Right lobe of liver (tissue), 6 donors: Measurements from ENCODE around the gene SMC1B. TPM values are rescaled to one million over a fixed set of nuclear protein-coding genes. Genes with fewer than 3 reads are reported as not detected.

Experiments used
- ATAC-seq, 4 donors: fragments of 200-7000 bp; cut with Tn5 transposase; one replicate each; pipeline ENCODE4 v1.9.1; 2020; ENCODE audit warnings: mild to moderate bottlenecking in 4 of 4, moderate library complexity in 4 of 4
- DNase-seq, 3 donors: peaks; one replicate each; pipeline ENCODE4 v3.0.0-alpha.2; 2020
- H3K27ac ChIP-seq, 3 donors: fragments of 200-600 bp; one replicate each; pipeline ENCODE4 v1.8.0; 2022
- H3K27me3 ChIP-seq, 2 donors: fragments of 200-600 bp; one replicate each; pipeline ENCODE4 v1.8.0; 2022
- H3K36me3 ChIP-seq, 4 donors: fragments of 200-600 bp; sonication (generic) in 1 of 4; one replicate each; pipeline versions ENCODE4 v1.5.1 to v1.8.0; 2017 to 2022; ENCODE audit warnings: control low read depth in 1 of 4
- H3K4me1 ChIP-seq, 4 donors: fragments of 200-600 bp; sonication (generic) in 1 of 4; one replicate each; pipeline versions ENCODE4 v1.5.1 to v1.8.0; 2017 to 2022; ENCODE audit warnings: control low read depth in 1 of 4
- H3K4me3 ChIP-seq, 3 donors: fragments of 200-600 bp; one replicate each; pipeline ENCODE4 v1.8.0; 2022
- H3K9me3 ChIP-seq, 4 donors: fragments of 200-600 bp; sonication (generic) in 1 of 4; one replicate each; pipeline versions ENCODE4 v1.5.1 to v1.8.0; 2017 to 2022; ENCODE audit warnings: control low read depth in 1 of 4
- POLR2A ChIP-seq: fragments of 450-650 bp; IDR thresholded peaks from one replicate; pipeline ENCODE4 v1.6.1; 2017; ENCODE audit warnings: antibody characterized with exemption, mild to moderate bottlenecking
- WGBS: methylation state at CpG from one replicate; pipeline ENCODE4 v1.1.6; 2018; ENCODE audit warnings: low coverage, low lambda C conversion rate; ENCODE audit not compliant: insufficient coverage; ENCODE audit errors: missing lambda C conversion rate; 5-methylcytosine and 5-hydroxymethylcytosine counted together
- intact Hi-C, 2 donors: fragments of 100-400 bp; cut with DNase I; formaldehyde crosslinking; loops; one replicate each; pipeline versions ENCODE4 v1.11.2 to v1.14.1; 2022
- total RNA-seq, 6 experiments: library from RNA; depleted of rRNA in 2 of 6; stranded (reverse); fragments of >200 nt in 2 of 6; fragmentation: NEBNext Ultra II Directional in 3 of 6; extraction: Animal tissue kit (Norgen Biotek cat#: 25700) in 3 of 6; gene quantifications; one replicate each; pipeline versions ENCODE4 v1.1.0 to v1.2.4, GENCODE V29; 2016 to 2023
- TF ChIP-seq, protein P1 (sequence below), 4 donors: fragments of 200-600 bp in 3 of 4; fragments of 450-650 bp in 1 of 4; IDR thresholded peaks; one replicate each; pipeline versions ENCODE4 v1.5.1 to v1.8.0; 2016 to 2022; ENCODE audit warnings: antibody characterized with exemption in 4 of 4, mild to moderate bottlenecking in 2 of 4
- donor health status: DM: no; HTN: yes; CAD: no.
- donor health status: DM: no; HTN: no; CAD: no.
- donor health status: DM: no; HTN: no; CAD: no.
- donor health status: DM: no; HTN: yes; CAD: no.
- donor health status: DM: no; HTN: yes; CAD: no.

Gene SMC1B
- total RNA-seq, 6 experiments from 2014 or later = not detected

DNA sequence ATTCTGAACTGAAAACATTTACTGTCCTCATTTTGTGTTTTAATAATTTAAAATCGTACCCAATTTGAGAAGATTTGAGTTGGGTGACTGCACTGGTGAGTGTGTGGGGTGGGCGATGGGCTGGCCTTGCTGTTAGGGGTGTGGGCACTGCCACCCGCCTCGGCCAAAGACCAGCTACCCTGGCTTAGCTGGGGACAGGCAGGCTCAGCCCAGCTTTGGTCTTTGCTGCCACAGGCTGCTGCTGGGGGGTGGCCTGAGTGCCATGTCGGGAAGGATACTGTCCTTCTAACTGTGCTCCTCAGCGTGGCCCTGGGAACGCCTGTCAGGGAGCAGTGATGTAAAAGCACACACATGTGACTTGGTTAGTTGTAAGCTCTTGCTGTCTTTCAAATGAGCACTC, 81.4 kb downstream of the SMC1B start:
- Histone ChIP-seq H3K4me3 (no peak overlapping the region), H3K9me3 (no peaks in the 10 kb centered on the region), H3K36me3 (peaks cover 0 to 17% (median 0%) of the 10 kb centered on the region in 4 donors), H3K4me1 (peaks cover 0 to 42% (median 12%) of the 10 kb centered on the region in 4 donors), H3K27me3 (no peaks in the 10 kb centered on the region), H3K27ac (no peak overlapping the region)
- intact Hi-C loops = no loop called here
- TF ChIP-seq POLR2A = no peak
- TF ChIP-seq, protein P1, sequence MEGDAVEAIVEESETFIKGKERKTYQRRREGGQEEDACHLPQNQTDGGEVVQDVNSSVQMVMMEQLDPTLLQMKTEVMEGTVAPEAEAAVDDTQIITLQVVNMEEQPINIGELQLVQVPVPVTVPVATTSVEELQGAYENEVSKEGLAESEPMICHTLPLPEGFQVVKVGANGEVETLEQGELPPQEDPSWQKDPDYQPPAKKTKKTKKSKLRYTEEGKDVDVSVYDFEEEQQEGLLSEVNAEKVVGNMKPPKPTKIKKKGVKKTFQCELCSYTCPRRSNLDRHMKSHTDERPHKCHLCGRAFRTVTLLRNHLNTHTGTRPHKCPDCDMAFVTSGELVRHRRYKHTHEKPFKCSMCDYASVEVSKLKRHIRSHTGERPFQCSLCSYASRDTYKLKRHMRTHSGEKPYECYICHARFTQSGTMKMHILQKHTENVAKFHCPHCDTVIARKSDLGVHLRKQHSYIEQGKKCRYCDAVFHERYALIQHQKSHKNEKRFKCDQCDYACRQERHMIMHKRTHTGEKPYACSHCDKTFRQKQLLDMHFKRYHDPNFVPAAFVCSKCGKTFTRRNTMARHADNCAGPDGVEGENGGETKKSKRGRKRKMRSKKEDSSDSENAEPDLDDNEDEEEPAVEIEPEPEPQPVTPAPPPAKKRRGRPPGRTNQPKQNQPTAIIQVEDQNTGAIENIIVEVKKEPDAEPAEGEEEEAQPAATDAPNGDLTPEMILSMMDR (IDR thresholded peaks at IDR 0.05) = no peak
- DNase-seq (no peak), ATAC-seq (no peak)
- WGBS = 90% methylated on average over 4 of the region's 7 CpGs

DNA sequence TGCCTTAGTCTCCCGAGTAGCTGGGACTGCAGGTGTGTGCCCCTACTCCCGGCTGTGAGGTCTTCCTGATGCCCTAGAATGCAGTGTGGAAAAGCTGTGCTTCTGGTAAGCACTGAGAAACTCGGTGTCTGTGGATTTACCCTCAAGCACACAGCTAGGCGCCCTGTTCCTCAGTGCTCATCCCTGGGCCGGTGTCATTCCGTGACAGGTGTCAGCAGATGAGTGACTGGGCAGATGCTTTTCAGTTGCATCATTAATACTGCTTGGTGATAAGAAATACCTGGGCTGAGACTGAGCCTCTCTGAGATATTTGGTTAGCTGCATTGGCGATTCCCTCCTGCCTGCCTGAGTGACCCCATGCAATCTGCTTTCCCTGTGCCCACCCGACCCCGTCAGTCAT, 81.9 kb downstream of the SMC1B start:
- H3K4me3 ChIP-seq = no peak overlapping the region
- H3K27me3 ChIP-seq = no peaks in the 10 kb centered on the region
- H3K36me3 ChIP-seq = peaks cover 0 to 17% (median 0%) of the 10 kb centered on the region in 4 donors
- TF ChIP-seq POLR2A = no peak
- TF ChIP-seq, protein P1 (IDR thresholded peaks at IDR 0.05) = no peak
- intact Hi-C loops = no loop called here
- H3K4me1 ChIP-seq = peaks cover 0 to 36% (median 10%) of the 10 kb centered on the region in 4 donors
- no peak overlapping the region for H3K27ac ChIP-seq
- H3K9me3 ChIP-seq = no peaks in the 10 kb centered on the region
- ATAC-seq = no peak
- WGBS = 95% methylated on average over 4 of the region's 9 CpGs
- DNase-seq = no peak

DNA sequence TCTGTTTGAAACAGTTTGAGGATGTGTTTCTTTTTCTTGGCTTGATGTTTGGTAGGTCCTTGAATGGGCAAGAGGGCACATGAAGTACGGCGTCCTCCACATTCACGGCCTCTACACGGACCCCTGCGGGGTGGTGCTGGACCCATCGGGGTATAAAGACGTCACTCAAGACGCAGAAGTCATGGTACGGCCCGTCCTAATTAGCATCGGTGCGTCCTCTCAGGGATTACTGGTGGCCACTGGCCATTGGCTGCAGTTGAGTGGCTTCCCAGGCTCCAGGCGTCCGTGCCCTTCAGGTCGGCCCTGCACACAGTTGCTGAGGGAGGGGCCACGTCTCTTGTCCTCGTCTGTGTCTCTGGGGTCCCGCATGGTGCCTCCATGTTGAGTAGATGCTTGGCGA, 82.9 kb downstream of the SMC1B start:
- peaks cover 0 to 27% (median 5%) of the 10 kb centered on the region in 4 donors for H3K4me1 ChIP-seq
- H3K36me3 ChIP-seq = peaks cover 0 to 17% (median 0%) of the 10 kb centered on the region in 4 donors
- no peaks in the 10 kb centered on the region for H3K9me3 ChIP-seq
- H3K27me3 ChIP-seq = no peaks in the 10 kb centered on the region
- no peak for TF ChIP-seq POLR2A
- TF ChIP-seq, protein P1 (IDR thresholded peaks at IDR 0.05) = no peak
- no peak overlapping the region for H3K4me3 ChIP-seq
- intact Hi-C loops = no loop called here
- WGBS = 93% methylated on average over 15 of the region's 19 CpGs
- ATAC-seq (no peak), DNase-seq (no peak)
- no peak overlapping the region for H3K27ac ChIP-seq

DNA sequence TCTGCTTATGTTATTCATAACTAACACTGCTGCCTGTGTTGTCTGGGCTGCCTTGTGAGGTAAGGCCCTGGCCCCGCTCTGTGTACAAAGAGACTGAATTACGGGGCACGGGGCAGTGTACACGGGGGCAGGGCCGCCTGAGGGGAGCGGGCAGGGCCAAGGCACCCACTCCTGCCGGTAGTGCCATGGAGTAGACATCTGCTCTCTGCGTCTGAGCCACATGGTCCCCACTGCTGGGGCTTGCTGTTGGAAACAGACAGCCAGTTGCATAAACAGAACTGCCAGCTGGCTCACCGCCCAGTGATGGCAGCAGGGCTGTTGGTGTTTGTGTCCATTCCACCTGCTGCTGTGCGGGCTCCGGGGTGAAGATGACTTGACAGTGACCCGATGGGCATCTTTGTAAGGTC, 83.9 kb downstream of the SMC1B start:
- 29% methylated on average over 8 of the region's 12 CpGs for WGBS
- no peaks in the 10 kb centered on the region for H3K9me3 ChIP-seq
- no peak overlapping the region for H3K4me3 ChIP-seq
- no peaks in the 10 kb centered on the region for H3K27me3 ChIP-seq
- ATAC-seq (peak; percentile 78 to 87 (median 80)), DNase-seq (peak; percentile 82 to 96 (median 94))
- H3K27ac ChIP-seq = peak overlapping the region in 2 of 3 donors; percentile 86 to 95
- intact Hi-C loops = no loop called here
- TF ChIP-seq, protein P1 (IDR thresholded peaks at IDR 0.05) = no peak
- TF ChIP-seq POLR2A = no peak
- peaks cover 0 to 17% (median 0%) of the 10 kb centered on the region in 4 donors for H3K36me3 ChIP-seq
- peaks cover 0 to 18% (median 5%) of the 10 kb centered on the region in 4 donors for H3K4me1 ChIP-seq
